Left lung (tissue), 10 donors: ENCODE measurements around the gene CASKIN1. TPM values are rescaled to one million over a fixed set of nuclear protein-coding genes. Genes with fewer than 3 reads are reported as not detected.

ENCODE experiments used
- ATAC-seq: fragments of 200-7000 bp; cut with Tn5 transposase; one replicate; pipeline ENCODE4 v1.9.1; 2020; ENCODE audit warnings: moderate library complexity
- DNase-seq, 4 donors: peaks; one replicate each; pipeline ENCODE4 v3.0.0-alpha.2; 2013 to 2020
- H3K27ac ChIP-seq, 2 donors: fragments of 200-600 bp; sonication (generic) in 1 of 2; one replicate each; pipeline versions ENCODE4 v1.5.0 to v1.8.0; 2020 to 2021
- H3K27me3 ChIP-seq, 2 donors: fragments of 200-600 bp; sonication (generic) in 1 of 2; one replicate each; pipeline versions ENCODE4 v1.5.0 to v1.8.0; 2020 to 2021
- H3K36me3 ChIP-seq, 2 donors: fragments of 200-600 bp; sonication (generic) in 1 of 2; one replicate each; pipeline versions ENCODE4 v1.5.0 to v1.8.0; 2020 to 2021
- H3K4me1 ChIP-seq, 2 donors: fragments of 200-600 bp; one replicate each; pipeline ENCODE4 v1.8.0; 2021
- H3K4me3 ChIP-seq, 2 donors: fragments of 200-600 bp; sonication (generic) in 1 of 2; one replicate each; pipeline versions ENCODE4 v1.5.0 to v1.8.0; 2020 to 2021; ENCODE audit warnings: mild to moderate bottlenecking in 1 of 2
- H3K9me3 ChIP-seq, 2 donors: fragments of 200-600 bp; sonication (generic) in 1 of 2; one replicate each; pipeline versions ENCODE4 v1.5.0 to v1.8.0; 2020 to 2021
- CTCF ChIP-seq, 2 donors: fragments of 200-600 bp; sonication (generic) in 1 of 2; IDR thresholded peaks; one replicate each; pipeline versions ENCODE4 v1.5.0 to v1.8.0; 2021; ENCODE audit warnings: antibody characterized with exemption in 2 of 2
- intact Hi-C, 2 donors: fragments of 100-400 bp; cut with DNase I; formaldehyde crosslinking; loops; one replicate each; pipeline versions ENCODE4 v1.11.2 to v1.14.2; 2022
- polyA plus RNA-seq, 6 donors: library from polyadenylated mRNA; unstranded; fragments of 120-200 nt; gene quantifications; one replicate each; pipeline ENCODE4 v1.2.1, GENCODE V29; 2013; ENCODE audit not compliant: insufficient read length in 6 of 6
- total RNA-seq, 2 donors: library from RNA; stranded (reverse); fragmentation: NEBNext Ultra II Directional; extraction: Animal tissue kit (Norgen Biotek cat#: 25700); gene quantifications; one replicate each; pipeline ENCODE4 v1.2.1, GENCODE V29; 2021
- donor health status: DM: no; HTN: yes; CAD: no.
- donor health status: DM: no; HTN: no; CAD: no.

The CASKIN1 gene
- total and polyA plus RNA-seq, 8 donors = 0.05 to 0.56 (median 0.32) TPM

- Histone ChIP-seq H3K27me3 (no peaks in the 10 kb centered on the region), H3K4me1 (peaks cover 13 to 37% of the 10 kb centered on the region in 2 donors), H3K9me3 (no peaks in the 10 kb centered on the region), H3K36me3 (peaks cover 0 to 50% of the 10 kb centered on the region in 2 donors), H3K4me3 (peak overlapping the region in 1 of 2 donors; percentile 74), H3K27ac (peak overlapping the region in 1 of 2 donors; percentile 95)
- TF ChIP-seq CTCF (IDR thresholded peaks at IDR 0.05) = no peak
- ATAC-seq = no peak
- intact Hi-C loops = no loop called here
- DNase-seq = no peak
Observed at GRCh38 chr16:2206780-2207433, 10.5 kb upstream of the CASKIN1 start.

GRCh38 chr16:2206420-2206779 lies 10.0 kb upstream of the CASKIN1 start:
- intact Hi-C loops = no loop called here
- TF ChIP-seq CTCF (IDR thresholded peaks at IDR 0.05) = no peak
- H3K27me3 ChIP-seq = no peaks in the 10 kb centered on the region
- DNase-seq (no peak), ATAC-seq (no peak)
- H3K4me1 ChIP-seq = peaks cover 13 to 32% of the 10 kb centered on the region in 2 donors
- peak overlapping the region in 1 of 2 donors; percentile 95 for H3K27ac ChIP-seq
- H3K9me3 ChIP-seq = no peaks in the 10 kb centered on the region
- peaks cover 0 to 46% of the 10 kb centered on the region in 2 donors for H3K36me3 ChIP-seq
- peak overlapping the region; percentile 62 to 74 for H3K4me3 ChIP-seq

GRCh38 chr16:2205967-2206313 lies 9.5 kb upstream of the CASKIN1 start:
- H3K9me3 ChIP-seq = no peaks in the 10 kb centered on the region
- H3K4me1 ChIP-seq = peaks cover 13 to 31% of the 10 kb centered on the region in 2 donors
- TF ChIP-seq CTCF (IDR thresholded peaks at IDR 0.05) = no peak
- intact Hi-C loops = no loop called here
- DNase-seq (peak in 2 of 4 donors; percentile 57 to 84), ATAC-seq (peak; percentile 12)
- peak overlapping the region; percentile 95 to 96 for H3K27ac ChIP-seq
- peak overlapping the region; percentile 62 to 74 for H3K4me3 ChIP-seq
- no peaks in the 10 kb centered on the region for H3K27me3 ChIP-seq
- peaks cover 0 to 42% of the 10 kb centered on the region in 2 donors for H3K36me3 ChIP-seq

GRCh38 chr16:2205104-2205966 lies 8.9 kb upstream of the CASKIN1 start, which contains the start of gene MLST8:
Gene MLST8 (plus strand): TSS chr16:2205454. CDS start chr16:2206086, 632 bp downstream.
- Histone ChIP-seq H3K4me3 (peak within 1 kb of the TSS; percentile 62 to 74), H3K27me3 (no peaks in the 10 kb centered on the region), H3K27ac (peak within 1 kb of the TSS; percentile 95 to 96), H3K36me3 (peaks cover 0 to 37% of the 10 kb centered on the region in 2 donors), H3K9me3 (no peaks in the 10 kb centered on the region), H3K4me1 (peaks cover 13 to 31% of the 10 kb centered on the region in 2 donors)
- peak; percentile 88 to 96 (median 92) for DNase-seq
- ATAC-seq = peak; percentile 97
- intact Hi-C loops = no loop called here
- TF ChIP-seq CTCF (IDR thresholded peaks at IDR 0.05) = no peak
